SK-N-MC (cell line): ENCODE measurements around the gene TMTC4.

Experiments
- EZH2 ChIP-seq: fragments of 200-600 bp; sonication (generic); IDR thresholded peaks from one replicate; pipeline ENCODE4 v1.6.1; 2017; ENCODE audit warnings: antibody characterized with exemption
- POLR2AphosphoS5 ChIP-seq: IDR thresholded peaks from 2 replicates; pipeline ENCODE4 v1.6.1; 2012; ENCODE audit warnings: mild to moderate bottlenecking, low read depth, low read length, borderline replicate concordance

DNA sequence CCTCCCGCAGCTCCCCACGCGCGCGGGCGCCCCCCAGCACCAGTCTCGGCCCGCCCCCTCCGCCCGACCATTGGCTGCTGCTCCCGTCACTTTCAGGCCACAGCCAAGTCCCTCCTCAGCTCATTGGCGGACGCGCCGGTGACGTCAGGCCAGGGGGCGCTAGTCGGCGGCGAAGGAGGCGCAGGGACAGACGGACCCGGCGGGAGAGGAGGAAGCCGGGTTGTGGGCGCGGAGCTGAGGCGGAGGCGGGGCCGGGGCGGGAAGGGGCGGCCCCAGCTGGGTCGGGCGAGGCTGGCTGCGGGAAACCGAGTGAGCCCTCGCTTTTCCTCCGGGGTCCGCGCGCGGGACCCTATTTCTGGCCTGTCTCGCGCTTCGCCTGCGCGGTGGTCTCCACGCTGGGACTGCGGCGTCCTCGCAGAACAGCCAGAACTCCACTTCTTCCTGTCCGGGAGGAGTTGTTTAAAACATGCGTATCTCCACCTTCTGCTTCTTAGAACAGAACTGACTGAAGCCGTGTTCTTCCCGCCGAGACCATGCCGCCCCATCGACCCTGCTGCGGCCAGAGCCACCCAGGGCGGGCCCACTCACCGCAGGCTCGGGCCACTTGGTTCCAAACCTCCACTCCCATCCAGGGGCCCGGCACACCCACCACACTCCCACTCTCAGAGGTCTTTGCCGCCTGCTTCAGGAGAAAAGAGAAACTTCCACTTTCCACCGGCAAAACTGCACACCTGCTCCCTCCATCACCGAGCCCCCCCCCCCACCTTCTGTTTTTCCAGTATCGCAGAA is 471 bp upstream of the TMTC4 start:
- TF ChIP-seq EZH2 = no peak
- peak; percentile 65; the same call in 1 of the 2 replicates for TF ChIP-seq POLR2AphosphoS5
